Right renal cortex interstitium (tissue), 3 donors: ENCODE measurements around the gene CD4. TPM values are rescaled to one million over a fixed set of nuclear protein-coding genes. Genes with fewer than 3 reads are reported as not detected.
"Not testable (repeated sequence)": the region's sequence is repeated elsewhere in the genome, so short reads cannot be mapped to it uniquely, and the experiment has no call there.

Experiments used
- DNase-seq, 3 donors: peaks; one replicate each; pipeline ENCODE4 v3.0.0-alpha.2; 2013; ENCODE audit warnings: low read depth in 3 of 3, low spot score in 2 of 3
- polyA plus RNA-seq, 3 donors: library from polyadenylated mRNA; unstranded; fragments of 120-200 nt; gene quantifications; one replicate each; pipeline ENCODE4 v1.2.1, GENCODE V29; 2013; ENCODE audit not compliant: insufficient read length in 3 of 3

The CD4 gene
- polyA plus RNA-seq, 3 donors, result 28.0 to 32.4 (median 31.7) TPM

DNA sequence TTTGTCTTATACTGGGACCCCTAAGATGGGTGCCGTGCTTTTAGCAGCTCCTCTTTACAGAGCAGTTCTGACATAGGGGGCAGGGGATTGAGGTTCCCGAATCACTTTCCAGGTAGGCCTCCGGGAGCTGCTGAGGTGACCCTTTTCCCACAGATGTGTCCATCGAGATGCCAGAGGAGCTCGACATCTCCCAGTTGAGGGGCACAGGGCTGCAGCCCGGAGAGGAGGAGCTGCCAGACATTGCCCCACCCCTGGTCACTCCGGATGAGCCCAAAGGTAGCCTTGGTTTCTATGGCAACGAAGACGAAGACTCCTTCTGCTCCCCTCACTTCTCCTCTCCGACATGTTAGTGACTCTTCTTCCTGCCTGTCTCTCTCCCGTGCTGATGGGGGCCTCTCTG, 73.7 kb downstream of the CD4 start:
- DNase-seq, result no peak

DNA sequence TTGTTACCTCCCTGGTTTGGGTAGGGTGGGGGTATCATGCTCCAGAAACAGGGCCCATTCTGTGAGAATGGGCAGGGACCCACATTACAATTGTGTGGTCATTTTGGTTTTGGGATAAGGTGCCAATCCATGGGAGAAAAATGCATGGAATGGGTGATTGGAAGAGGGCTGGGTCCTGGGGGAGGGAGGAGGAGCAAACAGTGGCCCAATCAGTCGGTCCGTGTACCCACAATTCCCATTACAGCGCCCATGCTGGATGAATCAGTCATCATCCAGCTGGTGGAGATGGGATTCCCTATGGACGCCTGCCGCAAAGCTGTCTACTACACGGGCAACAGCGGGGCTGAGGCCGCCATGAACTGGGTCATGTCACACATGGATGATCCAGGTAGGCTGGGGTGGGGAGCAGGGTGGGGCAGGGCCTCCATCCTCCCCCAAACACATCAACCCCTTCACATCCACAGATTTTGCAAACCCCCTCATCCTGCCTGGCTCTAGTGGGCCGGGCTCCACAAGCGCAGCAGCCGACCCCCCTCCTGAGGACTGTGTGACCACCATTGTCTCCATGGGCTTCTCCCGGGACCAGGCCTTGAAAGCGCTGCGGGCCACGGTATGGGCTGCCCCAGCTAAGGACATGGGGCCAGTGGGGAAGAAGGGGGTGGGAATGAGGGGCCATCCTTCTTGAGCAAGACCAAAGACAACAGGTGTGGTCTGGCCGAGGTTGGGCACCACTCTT, 74.4 kb downstream of the CD4 start:
- DNase-seq, result no peak

DNA sequence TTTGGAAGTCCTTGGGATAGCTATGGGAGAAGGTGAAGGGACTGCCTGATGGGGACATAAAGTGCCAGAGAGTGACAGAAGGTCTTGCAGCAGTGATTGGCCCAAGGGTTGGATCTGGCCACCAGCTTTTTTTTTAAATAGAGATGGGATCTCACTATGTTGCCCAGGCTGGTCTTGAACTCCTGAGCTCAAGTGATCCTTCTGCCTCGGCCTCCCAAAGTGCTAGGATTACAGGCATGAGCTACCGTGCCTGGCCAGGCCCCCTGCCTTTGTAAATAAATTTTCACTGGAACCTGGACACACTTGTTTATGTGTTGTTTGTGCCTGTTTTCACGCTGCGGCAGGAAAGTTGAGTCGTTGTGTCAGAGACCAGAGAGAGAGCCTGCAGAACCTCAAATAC, 76.0 kb downstream of the CD4 start:
- DNase-seq, result not testable (repeated sequence)

DNA sequence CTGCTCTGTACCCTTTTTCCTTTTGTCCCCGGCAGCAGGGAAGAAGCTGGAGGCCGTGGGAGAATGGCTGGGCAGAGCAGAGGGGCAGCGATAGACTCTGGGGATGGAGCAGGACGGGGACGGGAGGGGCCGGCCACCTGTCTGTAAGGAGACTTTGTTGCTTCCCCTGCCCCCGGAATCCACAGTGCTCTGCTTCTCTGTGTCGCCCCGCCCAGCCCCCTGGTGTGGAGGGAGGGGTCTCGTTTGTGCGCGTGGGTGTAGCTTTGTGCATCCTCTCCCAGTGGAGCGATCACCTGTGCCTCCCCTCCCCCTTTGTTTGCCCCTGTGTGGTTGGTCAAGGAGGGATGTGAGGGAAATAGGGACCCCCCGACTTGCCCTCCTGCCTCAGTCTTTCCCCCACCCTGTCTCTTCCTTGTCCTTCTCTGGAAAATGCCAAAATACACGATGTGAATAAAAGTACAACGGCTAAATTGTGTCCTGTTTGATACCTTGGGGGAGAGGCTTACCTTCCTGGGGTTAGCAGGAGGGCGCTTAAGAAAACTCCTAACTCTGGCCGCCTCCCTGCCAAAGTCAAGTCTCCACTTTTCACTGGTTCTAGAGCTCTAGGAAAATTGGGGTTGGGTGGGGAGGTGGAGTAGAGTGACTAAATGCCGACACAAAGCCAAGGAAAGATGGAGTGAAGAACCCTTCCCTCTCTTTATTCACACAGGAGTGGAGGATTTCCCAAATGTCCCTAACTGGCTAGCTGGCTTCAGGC, 77.0 kb downstream of the CD4 start:
- no peak for DNase-seq

DNA sequence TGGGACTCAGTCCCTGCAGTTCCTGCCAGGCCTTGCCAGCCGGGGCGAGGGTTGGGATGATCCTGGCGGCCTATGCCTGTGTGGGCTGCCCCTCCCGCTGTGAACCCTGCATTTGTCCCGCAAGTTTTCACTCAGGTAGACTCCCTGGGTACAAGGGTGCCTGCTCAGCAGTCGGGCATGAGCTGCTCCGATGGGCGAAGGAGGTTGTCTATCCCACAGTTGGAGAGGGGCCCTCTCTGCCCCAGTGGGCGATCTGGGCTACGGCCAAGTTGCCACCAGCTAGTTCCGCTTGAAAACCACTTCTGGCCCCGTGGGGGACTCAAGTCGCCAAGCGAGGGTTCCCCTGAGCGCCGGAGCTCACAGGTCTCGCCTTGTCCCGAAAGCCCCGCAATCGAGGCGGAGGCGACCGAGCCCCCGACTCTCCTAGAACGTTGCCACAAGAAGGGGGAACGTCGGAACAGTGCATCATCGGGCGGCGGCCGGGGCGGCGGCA, 77.6 kb downstream of the CD4 start:
- DNase-seq, result no peak

DNA sequence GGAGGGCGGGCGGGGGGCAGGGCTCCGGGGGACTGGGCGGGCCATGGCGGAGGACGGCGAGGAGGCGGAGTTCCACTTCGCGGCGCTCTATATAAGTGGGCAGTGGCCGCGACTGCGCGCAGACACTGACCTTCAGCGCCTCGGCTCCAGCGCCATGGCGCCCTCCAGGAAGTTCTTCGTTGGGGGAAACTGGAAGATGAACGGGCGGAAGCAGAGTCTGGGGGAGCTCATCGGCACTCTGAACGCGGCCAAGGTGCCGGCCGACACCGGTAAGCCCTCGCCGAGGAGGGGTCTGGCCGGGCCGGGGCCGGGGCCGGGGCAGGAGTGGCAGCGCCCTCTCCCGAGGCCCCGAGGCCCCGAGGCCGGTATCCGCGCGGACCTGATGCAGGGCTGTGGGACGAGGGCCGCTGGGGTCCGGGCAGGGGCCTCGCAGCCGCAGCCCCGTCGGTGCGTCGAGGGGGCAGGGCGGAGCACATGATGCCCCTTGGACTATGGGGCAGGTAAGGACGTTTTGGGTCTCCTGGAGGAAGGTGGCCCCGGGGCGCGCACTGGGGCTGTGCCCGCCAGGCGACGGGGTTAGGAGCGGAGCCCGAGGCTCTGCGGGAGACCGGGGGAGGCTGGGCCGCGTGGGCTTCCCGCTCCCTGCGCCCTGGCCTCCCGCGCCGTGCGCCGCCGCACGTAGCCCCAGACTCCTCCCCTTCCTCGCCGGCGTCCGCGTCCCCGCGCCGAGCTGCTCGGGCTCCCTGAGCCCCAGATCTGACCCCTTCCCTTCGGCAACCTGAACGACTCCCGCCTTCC, 78.3 kb downstream of the CD4 start, which contains the start of gene TPI1:
TPI1 (plus strand) TSS at position 119 of the 798 bp plus-strand sequence; CDS start at position 155, 36 bp downstream.
- no peak for DNase-seq

DNA sequence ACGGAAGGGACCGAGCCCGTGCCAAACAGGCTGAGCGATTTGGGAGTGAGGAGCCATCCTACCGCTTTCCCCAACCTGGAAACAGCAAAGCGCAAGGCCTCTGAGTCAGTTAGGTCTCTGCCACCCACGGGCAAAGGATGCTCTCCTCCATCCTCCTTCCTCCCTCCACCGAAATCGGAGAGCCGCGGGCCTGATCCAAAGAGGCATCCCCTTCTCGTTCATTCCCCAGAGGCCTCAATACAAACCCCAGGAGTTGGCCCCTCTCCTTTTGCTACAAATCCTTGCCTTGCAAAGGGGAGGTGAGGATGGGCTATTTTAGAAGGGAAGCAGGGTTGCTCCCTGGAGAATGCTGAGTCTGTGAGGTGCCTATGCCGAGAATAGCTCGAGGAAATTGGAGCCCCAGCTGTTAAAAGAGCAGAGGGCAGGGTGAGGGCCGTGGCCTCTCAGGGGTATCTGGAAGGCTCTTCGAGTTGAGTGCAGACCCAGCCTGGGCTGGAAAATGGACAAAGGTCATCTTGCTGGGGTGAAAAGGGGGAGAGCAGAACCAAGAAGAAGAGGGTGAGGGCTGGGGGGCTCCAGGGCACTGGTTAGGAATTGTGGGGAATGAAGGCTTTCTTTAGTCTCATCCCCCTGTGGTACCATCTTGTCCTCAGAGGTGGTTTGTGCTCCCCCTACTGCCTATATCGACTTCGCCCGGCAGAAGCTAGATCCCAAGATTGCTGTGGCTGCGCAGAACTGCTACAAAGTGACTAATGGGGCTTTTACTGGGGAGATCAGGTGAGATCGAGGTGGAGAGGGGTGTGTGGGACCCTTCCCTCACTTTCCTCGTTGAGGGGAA, 79.1 kb downstream of the CD4 start:
- DNase-seq, result no peak

DNA sequence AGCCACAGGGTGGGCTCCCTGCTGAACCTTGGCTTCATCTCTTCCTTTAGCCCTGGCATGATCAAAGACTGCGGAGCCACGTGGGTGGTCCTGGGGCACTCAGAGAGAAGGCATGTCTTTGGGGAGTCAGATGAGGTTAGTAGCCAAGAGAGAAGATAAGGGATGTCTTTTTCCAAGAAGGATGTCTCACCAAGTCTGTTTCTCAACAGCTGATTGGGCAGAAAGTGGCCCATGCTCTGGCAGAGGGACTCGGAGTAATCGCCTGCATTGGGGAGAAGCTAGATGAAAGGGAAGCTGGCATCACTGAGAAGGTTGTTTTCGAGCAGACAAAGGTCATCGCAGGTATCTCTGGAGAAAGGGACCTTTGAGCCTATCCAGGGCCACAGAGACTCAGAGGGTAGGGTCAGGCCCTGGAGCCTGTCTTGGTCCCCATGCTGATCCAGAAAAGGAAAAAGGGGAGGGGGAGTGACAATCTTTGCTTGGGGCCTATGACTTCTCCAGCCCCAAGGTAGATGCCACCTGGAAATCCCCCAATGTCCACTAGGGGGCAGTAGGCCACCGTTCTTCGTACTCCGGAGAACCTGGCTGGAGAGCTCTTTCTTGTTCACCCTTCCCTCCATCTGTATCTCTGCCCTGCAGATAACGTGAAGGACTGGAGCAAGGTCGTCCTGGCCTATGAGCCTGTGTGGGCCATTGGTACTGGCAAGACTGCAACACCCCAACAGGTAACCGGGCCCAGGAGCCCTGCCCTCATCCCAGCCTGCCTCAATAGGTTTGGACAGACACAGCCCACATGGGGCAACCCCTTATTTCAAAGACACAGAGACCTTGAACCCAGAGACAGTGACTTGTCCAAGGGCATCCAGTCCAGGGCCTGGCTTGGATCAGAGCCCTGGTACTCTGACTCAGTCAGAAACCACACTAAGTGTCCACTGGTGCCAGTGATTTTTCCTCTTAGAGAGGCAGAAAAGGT, 80.0 kb downstream of the CD4 start:
- no peak for DNase-seq

DNA sequence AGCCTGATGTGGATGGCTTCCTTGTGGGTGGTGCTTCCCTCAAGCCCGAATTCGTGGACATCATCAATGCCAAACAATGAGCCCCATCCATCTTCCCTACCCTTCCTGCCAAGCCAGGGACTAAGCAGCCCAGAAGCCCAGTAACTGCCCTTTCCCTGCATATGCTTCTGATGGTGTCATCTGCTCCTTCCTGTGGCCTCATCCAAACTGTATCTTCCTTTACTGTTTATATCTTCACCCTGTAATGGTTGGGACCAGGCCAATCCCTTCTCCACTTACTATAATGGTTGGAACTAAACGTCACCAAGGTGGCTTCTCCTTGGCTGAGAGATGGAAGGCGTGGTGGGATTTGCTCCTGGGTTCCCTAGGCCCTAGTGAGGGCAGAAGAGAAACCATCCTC, 81.0 kb downstream of the CD4 start:
- DNase-seq, result not testable (repeated sequence)

Other genes starting within 250 kb of the CD4 start
- gene IFFO1, start 233.5 kb upstream of the CD4 start, polyA plus RNA-seq, result 10 to 100 TPM; 10.2 to 12.2 (median 11.9) TPM
- gene NOP2, start 221.2 kb upstream of the CD4 start, polyA plus RNA-seq, result 10 to 100 TPM; 22.2 to 24.5 (median 24.4) TPM
- 100 to 1,000 TPM; 277 to 287 (median 283) TPM for gene CHD4, start 182.1 kb upstream of the CD4 start, polyA plus RNA-seq
- gene LPAR5, start 153.6 kb upstream of the CD4 start, polyA plus RNA-seq, result 1 to 10 TPM in 2 of 3 donors, under 1 TPM in 1; 0.75 to 1.3 (median 1.2) TPM
- 1 to 10 TPM; 3.5 to 4.7 (median 4.6) TPM for gene ACRBP, start 142.1 kb upstream of the CD4 start, polyA plus RNA-seq
- 100 to 1,000 TPM; 125 to 134 (median 128) TPM for gene ING4, start 126.4 kb upstream of the CD4 start, polyA plus RNA-seq
- 10 to 100 TPM; 73.2 to 86.0 (median 76.1) TPM for gene ZNF384, start 100.2 kb upstream of the CD4 start, polyA plus RNA-seq
- 1 to 10 TPM; 8.1 to 9.0 (median 8.9) TPM for gene PIANP, start 88.7 kb upstream of the CD4 start, polyA plus RNA-seq
- gene COPS7A, start 65.5 kb upstream of the CD4 start, polyA plus RNA-seq, result 10 to 100 TPM; 58.7 to 69.4 (median 63.4) TPM
- gene MLF2, start 36.4 kb upstream of the CD4 start, polyA plus RNA-seq, result 100 to 1,000 TPM; 184 to 208 (median 196) TPM
- gene PTMS, start 23.2 kb upstream of the CD4 start, polyA plus RNA-seq, result 100 to 1,000 TPM; 498 to 577 (median 564) TPM
- 1 to 10 TPM in 1 of 3 donors, under 1 TPM in 2; 0.75 to 1.7 (median 0.90) TPM for gene LAG3, start 17.0 kb upstream of the CD4 start, polyA plus RNA-seq
- gene GPR162, start 32.3 kb downstream of the CD4 start, polyA plus RNA-seq, result 10 to 100 TPM; 22.1 to 28.7 (median 24.7) TPM
- 10 to 100 TPM; 22.8 to 27.5 (median 24.6) TPM for gene P3H3, start 38.9 kb downstream of the CD4 start, polyA plus RNA-seq
- 1 to 10 TPM; 3.7 to 4.3 (median 4.3) TPM for gene GNB3, start 51.4 kb downstream of the CD4 start, polyA plus RNA-seq
- gene CDCA3, start 61.8 kb downstream of the CD4 start, polyA plus RNA-seq, result 10 to 100 TPM; 20.5 to 23.3 (median 22.7) TPM
- gene USP5, start 62.6 kb downstream of the CD4 start, polyA plus RNA-seq, result 10 to 100 TPM; 56.7 to 63.5 (median 61.2) TPM
- 100 to 1,000 TPM; 611 to 637 (median 629) TPM for gene TPI1, start 78.0 kb downstream of the CD4 start, polyA plus RNA-seq
- 10 to 100 TPM in 2 of 3 donors, 1 to 10 TPM in 1; 7.4 to 13.7 (median 13.2) TPM for gene SPSB2, start 83.8 kb downstream of the CD4 start, polyA plus RNA-seq
- gene LRRC23, start 115.3 kb downstream of the CD4 start, polyA plus RNA-seq, result 10 to 100 TPM; 19.1 to 23.5 (median 23.4) TPM
- gene ENO2, start 125.1 kb downstream of the CD4 start, polyA plus RNA-seq, result 10 to 100 TPM; 12.0 to 12.5 (median 12.2) TPM
- 10 to 100 TPM; 83.9 to 95.0 (median 90.0) TPM for gene ATN1, start 138.4 kb downstream of the CD4 start, polyA plus RNA-seq
- 1 to 10 TPM in 2 of 3 donors, not detected in 1; 5.0 to 6.0 TPM for gene RNU7-1, start 154.3 kb downstream of the CD4 start, polyA plus RNA-seq
- 100 to 1,000 TPM; 146 to 155 (median 153) TPM for gene C12orf57, start 154.5 kb downstream of the CD4 start, polyA plus RNA-seq
- 10 to 100 TPM; 19.0 to 21.1 (median 19.5) TPM for gene PTPN6, start 161.8 kb downstream of the CD4 start, polyA plus RNA-seq
- 100 to 1,000 TPM; 256 to 268 (median 266) TPM for gene PHB2, start 181.1 kb downstream of the CD4 start, polyA plus RNA-seq
- gene EMG1, start 181.4 kb downstream of the CD4 start, polyA plus RNA-seq, result 10 to 100 TPM; 41.6 to 48.2 (median 45.0) TPM
- gene LPCAT3, start 228.9 kb downstream of the CD4 start, polyA plus RNA-seq, result 10 to 100 TPM; 61.5 to 68.3 (median 65.3) TPM